SH-SY5Y (cell line): ENCODE data around the gene MMS19.

Experiments
- GATA2 ChIP-seq: IDR thresholded peaks from 2 replicates; pipeline ENCODE4 v1.6.1; 2011; ENCODE audit warnings: mild to moderate bottlenecking, low read depth, low read length
- GATA3 ChIP-seq: IDR thresholded peaks from 2 replicates; pipeline ENCODE4 v1.6.1; 2011; ENCODE audit warnings: low read depth, mild to moderate bottlenecking, low read length, moderate library complexity

GRCh38 chr10:97485647-97486281, 12.5 kb downstream of the MMS19 start:
- TF ChIP-seq GATA3 (no peak), GATA2 (no peak)
